ENCODE data around the gene METTL15. TPM values are rescaled to one million over a fixed set of nuclear protein-coding genes. Genes with fewer than 3 reads are reported as not detected.
"Not testable (repeated sequence)": the region's sequence is repeated elsewhere in the genome, so short reads cannot be mapped to it uniquely, and the experiment has no call there.

METTL15 gene
- total and polyA plus RNA-seq, 8 donors, result 9.6 to 21.2 (median 19.0) TPM

- ATAC-seq (no peak), DNase-seq (no peak)
- no peak overlapping the region for H3K27ac ChIP-seq
- no peaks in the 10 kb centered on the region for H3K9me3 ChIP-seq
- no peaks in the 10 kb centered on the region for H3K36me3 ChIP-seq
- intact Hi-C loops (cut with DNase I), result no loop called here
- no peaks in the 10 kb centered on the region for H3K27me3 ChIP-seq
- no peak for TF ChIP-seq CTCF (IDR thresholded peaks at IDR 0.05)
- no peaks in the 10 kb centered on the region for H3K4me1 ChIP-seq
- no peak overlapping the region for H3K4me3 ChIP-seq
Measured at GRCh38 chr11:28350216-28350615, 242.0 kb downstream of the METTL15 start.

- Histone ChIP-seq H3K4me3 (no peak overlapping the region), H3K27me3 (no peaks in the 10 kb centered on the region), H3K4me1 (no peaks in the 10 kb centered on the region), H3K9me3 (no peaks in the 10 kb centered on the region), H3K36me3 (no peaks in the 10 kb centered on the region), H3K27ac (no peak overlapping the region)
- intact Hi-C loops (cut with DNase I), result no loop called here
- DNase-seq (no peak), ATAC-seq (no peak)
- no peak for TF ChIP-seq CTCF (IDR thresholded peaks at IDR 0.05)
Measured at GRCh38 chr11:28353991-28354390, 245.8 kb downstream of the METTL15 start.

- peaks cover 0 to 62% of the 10 kb centered on the region in 2 donors for H3K9me3 ChIP-seq
- H3K27me3 ChIP-seq, result no peaks in the 10 kb centered on the region
- ATAC-seq (no peak), DNase-seq (no peak)
- H3K27ac ChIP-seq, result no peak overlapping the region
- peaks cover 0 to 15% of the 10 kb centered on the region in 2 donors for H3K36me3 ChIP-seq
- H3K4me3 ChIP-seq, result no peak overlapping the region
- intact Hi-C loops (cut with DNase I), result no loop called here
- H3K4me1 ChIP-seq, result no peaks in the 10 kb centered on the region
- no peak for TF ChIP-seq CTCF (IDR thresholded peaks at IDR 0.05)
Measured at GRCh38 chr11:28366549-28367346, 258.6 kb downstream of the METTL15 start.

GRCh38 chr11:28378095-28378494 lies 269.9 kb downstream of the METTL15 start:
- H3K4me1 ChIP-seq; intact Hi-C loops (cut with DNase I); DNase-seq; H3K36me3 ChIP-seq; H3K27ac ChIP-seq; ATAC-seq; H3K4me3 ChIP-seq; H3K27me3 ChIP-seq: not testable (repeated sequence)
- H3K9me3 ChIP-seq, result peaks cover 0 to 24% of the 10 kb centered on the region in 2 donors

Other genes with a start within 250 kb of the METTL15 start
- gene KIF18A, start 232 bp upstream of the METTL15 start, total RNA-seq, result 1 to 10 TPM; 4.2 to 5.0 TPM
- 10 to 100 TPM in 2 of 6 donors, 1 to 10 TPM in 4; 5.9 to 14.1 (median 8.6) TPM for gene KIF18A, start 232 bp upstream of the METTL15 start, polyA plus RNA-seq (ENCODE audit: insufficient read length in 6 of 6)